HG03095 (cell line): ENCODE measurements around the gene PTP4A1.

Experiments used
- ATAC-seq: cut with Tn5 transposase; IDR thresholded peaks from one replicate; pipeline ENCODE4 v1.9.1; 2021; ENCODE audit warnings: moderate library complexity; ENCODE audit not compliant: unreplicated experiment

The PTP4A1 gene

DNA sequence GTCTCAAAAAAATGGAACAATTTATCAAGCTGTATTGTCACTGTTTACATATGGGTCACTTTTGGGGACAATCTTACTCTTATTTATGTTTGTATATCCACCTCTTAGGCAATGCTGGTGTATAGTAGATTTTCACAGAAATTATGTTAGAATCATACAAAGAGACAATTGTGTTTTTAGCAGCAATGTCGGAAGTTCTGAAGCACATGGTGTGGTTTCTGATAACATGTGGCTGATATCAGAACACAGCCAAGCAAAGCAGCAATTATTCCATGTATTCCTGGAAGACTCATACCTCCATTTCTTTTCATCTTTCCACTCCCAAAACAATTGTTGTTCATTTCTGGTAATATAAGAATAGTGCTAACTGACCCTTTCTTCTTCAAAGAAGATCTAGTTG, 17.5 kb upstream of the PTP4A1 start:
- ATAC-seq = no peak

DNA sequence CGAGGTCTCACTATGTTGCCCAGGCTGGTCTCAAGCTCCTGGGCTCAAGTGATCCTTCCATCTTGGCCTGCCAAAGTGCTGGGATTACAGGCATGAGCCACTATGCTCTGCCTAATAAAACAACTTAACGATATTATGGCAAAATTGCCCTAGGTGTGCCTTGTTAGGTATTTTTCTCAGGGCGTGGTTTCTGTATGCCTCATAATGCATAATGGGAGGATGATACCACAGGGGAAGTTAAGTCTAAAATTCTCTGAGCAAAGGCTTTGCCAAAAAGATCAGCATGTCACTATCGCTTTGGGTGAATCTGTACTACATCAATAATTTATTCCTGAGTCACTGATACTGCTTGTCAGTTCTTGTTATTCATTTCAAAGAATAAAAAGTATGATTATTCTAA, 15.9 kb upstream of the PTP4A1 start:
- ATAC-seq = no peak

- peak; percentile 72 for ATAC-seq
Observed at GRCh38 chr6:63558278-63558677, 14.0 kb upstream of the PTP4A1 start.

DNA sequence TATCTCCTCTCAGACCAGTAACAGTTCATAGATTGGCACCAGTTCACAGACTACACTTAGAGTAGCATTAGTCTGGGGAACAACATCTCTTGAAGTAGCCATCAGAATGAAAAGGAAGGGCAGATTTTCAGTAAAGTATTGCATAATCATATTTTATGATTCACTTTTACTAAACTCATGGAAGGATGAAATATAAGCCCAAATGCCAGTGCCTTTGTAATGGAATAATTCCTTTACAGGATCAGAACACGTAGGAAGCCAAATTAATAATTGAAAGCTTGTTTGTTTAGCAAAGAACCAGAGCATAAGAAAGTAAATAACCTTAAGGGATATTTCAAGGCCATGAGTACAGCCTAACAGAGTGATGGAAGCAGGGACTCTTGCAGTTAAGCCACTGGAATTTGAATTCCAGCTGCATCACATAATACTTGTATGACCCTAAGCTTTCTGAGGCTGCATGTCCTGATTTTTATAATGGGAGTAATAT, 11.4 kb upstream of the PTP4A1 start:
- ATAC-seq = no peak

GRCh38 chr6:63561288-63561687, 11.0 kb upstream of the PTP4A1 start:
- no peak for ATAC-seq

GRCh38 chr6:63563235-63563634, 9.0 kb upstream of the PTP4A1 start:
- ATAC-seq = no peak

- ATAC-seq = no peak
Observed at GRCh38 chr6:63565058-63565726, 7.1 kb upstream of the PTP4A1 start.

DNA sequence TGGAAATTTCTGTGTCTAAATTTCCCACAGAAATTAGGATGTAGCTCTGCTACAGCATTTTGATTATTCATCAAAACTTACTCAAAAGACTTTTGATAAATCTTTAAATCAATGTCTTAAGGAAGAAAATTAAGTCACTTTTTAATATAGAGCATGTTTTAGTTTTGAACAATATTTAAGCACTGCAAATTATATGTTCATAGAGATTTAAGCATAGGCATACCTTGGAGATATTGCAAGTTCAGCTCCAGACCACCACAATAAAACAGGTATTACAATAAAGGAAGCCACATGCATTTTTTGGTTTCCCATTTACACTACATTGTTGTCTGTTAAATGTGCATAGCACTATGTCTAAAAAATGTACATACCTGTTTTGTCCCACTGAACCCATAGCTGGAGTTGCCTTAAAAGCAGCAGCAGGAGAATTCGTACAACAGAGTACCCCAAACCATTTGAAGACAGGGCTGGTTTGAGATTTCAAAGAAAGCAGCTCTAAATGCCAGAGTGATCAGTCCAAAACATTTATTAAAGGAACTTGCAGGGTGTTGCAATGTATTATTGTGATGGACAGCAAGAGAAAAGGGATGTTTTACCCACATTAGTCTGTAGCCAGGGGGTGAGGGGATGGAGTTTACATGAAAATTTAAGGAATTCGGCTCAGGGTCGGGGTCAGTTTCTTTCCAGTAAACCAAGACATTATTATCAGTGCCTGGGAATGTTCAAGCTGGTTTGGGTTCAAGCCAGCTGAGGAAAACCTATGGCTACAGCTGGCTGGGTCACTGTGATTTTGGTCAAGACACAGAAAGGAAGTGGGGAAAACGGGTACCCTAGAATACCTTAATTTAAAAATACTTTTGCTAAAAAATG, 6.3 kb upstream of the PTP4A1 start:
- no peak for ATAC-seq

DNA sequence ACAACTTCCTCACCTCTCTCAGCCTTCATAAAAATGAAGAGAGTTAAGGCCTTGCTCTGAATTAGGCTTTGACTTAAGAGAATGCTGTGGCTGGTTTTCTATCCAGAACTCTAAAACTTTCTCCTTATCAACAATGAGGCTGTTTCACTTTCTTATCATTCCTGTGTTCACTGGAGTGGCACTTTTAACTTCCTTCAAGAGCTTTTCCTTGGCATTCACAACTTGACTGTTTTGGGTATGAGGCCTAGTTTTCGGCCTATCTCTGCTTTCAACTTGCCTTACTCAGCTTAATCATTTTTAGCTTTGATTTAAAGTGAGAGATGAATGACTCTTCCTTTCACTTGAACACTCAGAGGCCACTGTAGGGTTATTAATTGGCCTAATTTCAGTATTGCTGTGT, 4.3 kb upstream of the PTP4A1 start:
- ATAC-seq = no peak

GRCh38 chr6:63571361-63572043, 778 bp upstream of the PTP4A1 start:
- ATAC-seq = no peak

DNA sequence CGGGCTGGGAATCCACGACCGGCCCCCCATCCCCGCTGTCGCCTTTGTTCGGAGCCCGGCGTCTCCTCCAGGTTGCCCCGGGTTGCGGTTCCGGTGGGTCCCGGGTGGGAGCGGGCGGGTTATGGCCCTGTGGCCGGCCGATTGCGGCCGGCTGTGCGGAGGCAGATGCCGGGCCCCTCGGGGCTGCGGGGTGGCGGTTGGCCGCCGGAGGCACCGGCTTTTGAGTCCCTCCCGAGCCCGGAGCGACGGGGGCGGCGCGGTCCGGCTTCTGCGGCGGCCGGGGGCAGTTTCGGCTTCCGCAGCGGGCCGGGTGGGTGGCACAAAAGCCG, 431 bp downstream of the PTP4A1 start:
- no peak for ATAC-seq

DNA sequence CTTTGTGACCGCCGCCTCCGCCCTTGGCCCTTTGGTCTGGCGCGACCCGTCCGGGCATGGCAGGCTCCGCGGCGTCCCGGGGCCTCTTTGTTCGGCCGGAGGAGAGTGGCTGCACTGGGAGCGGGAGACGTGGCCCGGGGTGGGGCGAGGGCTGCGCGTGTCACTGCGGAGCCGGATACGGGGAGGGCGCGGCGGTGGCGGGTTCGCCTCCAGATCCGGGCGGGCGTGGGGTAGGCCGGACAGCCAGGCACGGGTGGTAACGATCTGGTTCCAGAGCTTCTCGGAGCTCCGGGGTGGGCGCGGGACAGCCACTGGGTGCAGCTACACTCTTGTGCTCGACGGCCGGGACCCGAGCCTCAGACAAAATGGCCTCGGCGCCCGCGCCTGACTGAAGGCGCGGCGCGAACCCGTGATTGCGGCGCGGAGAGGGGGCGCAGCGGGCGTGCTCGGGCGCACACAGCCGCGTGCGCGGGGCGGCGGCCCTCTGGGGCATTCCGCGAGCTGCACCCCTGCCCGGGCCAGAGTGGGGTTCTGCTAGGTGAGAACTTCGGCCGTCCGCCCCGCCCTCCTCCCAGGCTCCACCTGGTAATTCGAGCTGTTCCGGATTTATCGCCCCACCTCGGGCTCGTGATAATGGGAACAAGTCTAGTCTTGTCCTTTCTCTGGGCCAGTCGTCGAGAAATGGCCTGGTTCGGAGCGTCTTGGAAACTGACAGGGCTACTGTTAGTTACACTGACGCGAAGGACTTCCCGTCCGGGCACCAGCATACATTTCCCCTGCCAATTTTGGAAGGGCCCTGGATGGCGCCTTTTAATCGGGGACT, 1.0 kb downstream of the PTP4A1 start:
- ATAC-seq = peak; percentile 49

GRCh38 chr6:63573899-63574553, 1.7 kb downstream of the PTP4A1 start:
- no peak for ATAC-seq

GRCh38 chr6:63574554-63574900, 2.2 kb downstream of the PTP4A1 start:
- ATAC-seq = no peak

DNA sequence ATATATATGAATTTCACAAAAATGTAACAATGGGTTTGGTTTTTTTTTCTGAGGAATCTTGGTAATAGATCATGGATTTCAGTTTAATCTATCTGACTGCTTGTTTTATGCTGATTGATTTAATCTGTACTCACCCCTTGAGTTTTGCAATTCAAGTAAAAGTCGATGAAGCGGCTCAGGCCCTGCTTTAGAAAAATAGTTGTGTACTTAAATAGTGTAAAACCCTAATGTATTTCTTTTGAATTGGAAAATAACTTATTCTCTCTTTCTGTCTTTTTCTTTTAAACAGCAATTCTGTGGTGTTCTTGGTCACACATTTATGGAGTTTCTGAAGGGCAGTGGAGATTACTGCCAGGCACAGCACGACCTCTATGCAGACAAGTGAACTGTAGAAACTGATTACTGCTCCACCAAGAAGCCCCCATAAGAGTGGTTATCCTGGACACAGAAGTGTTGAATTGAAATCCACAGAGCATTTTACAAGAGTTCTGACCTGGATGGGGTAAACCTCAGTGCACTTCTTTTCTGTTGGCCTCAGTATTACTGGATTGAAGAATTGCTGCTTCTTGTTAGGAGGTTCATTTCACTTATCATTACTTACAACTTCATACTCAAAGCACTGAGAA, 4.0 kb downstream of the PTP4A1 start:
- ATAC-seq = no peak

DNA sequence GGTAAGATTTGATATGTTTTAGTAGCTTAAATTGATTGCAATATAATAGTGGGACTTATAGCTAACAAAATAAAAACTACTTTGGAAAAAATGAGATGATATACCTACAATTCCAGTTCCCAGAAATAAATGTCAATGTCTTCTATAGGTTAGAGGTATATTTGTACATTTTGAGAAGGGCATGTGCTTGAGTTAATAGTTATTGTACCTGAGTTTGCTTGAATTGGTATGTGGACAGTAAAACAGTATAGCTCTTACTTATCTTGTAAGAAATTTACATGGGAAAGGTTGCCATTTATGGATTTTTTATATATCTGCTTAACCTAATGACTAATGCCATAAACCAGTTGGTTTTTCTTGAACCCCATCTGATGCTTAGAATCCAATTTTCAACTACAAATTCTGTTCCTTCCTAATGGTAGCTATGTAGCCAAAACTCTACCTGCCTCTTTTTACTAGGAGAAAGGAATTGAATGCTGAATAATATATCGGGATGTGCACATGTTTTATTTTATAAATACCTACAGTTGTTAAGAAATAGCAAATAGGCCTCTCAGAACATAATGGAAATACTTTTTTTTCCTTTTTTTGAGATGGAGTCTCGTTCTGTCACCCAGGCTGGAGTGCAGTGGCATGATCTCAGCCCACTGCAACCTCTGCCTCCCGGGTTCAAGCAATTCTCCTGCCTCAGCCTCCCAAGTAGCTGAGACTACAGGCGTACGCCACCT, 4.9 kb downstream of the PTP4A1 start:
- no peak for ATAC-seq

DNA sequence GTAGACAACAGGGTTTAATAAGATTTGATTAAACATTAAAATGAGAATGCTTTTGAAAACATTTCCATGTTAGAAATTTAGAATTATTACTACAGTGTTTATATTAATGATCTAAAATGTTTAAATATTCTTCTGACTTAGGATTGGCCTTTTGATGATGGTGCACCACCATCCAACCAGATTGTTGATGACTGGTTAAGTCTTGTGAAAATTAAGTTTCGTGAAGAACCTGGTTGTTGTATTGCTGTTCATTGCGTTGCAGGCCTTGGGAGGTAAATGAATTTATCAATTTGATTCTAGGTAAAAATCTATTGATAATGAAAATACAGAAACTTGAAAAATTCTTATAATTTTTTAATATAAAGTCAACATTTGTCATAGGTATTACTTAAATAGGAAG, 6.5 kb downstream of the PTP4A1 start:
- no peak for ATAC-seq

- ATAC-seq = no peak
Observed at GRCh38 chr6:63579937-63580703, 7.8 kb downstream of the PTP4A1 start.

DNA sequence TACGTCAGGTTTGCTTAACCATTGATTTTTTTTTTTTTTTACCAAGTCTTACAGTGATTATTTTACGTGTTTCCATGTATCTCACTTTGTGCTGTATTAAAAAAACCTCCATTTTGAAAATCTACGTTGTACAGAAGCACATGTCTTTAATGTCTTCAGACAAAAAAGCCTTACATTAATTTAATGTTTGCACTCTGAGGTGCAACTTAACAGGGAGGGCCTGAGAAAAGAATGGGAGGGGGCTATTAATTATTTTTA, 8.4 kb downstream of the PTP4A1 start:
- no peak for ATAC-seq
